ENCODE results near the gene BARD1. TPM values are rescaled to one million over a fixed set of nuclear protein-coding genes. Genes with fewer than 3 reads are reported as not detected.

Gene BARD1
- total and polyA plus RNA-seq, 2 of the 13 experiments (the other 11 are each of a cell fraction or from before 2014, with no cell fraction given), result 5.3 to 30.4 TPM

GRCh38 chr2:214808981-214809750 lies at the start of gene BARD1 (continued):
- TF ChIP-seq ZNF280D (CRISPR knock-in tag; IDR thresholded peaks at IDR 0.05) (no peak; the same call in 1 of the 2 replicates), CHCHD3 (CRISPR knock-in tag; IDR thresholded peaks at IDR 0.05) (peak; percentile 90; the same call in 1 of the 2 replicates), ZNF343 (CRISPR knock-in tag; IDR thresholded peaks at IDR 0.05) (no peak), ZNF780A (CRISPR knock-in tag; IDR thresholded peaks at IDR 0.05) (0 out of 2 replicates have a peak, but pooled peaks have one; percentile 67), TSC22D2 (CRISPR knock-in tag; IDR thresholded peaks at IDR 0.05; ENCODE audit: borderline replicate concordance) (no peak), KDM5B (CRISPR knock-in tag; IDR thresholded peaks at IDR 0.05; ENCODE audit: borderline replicate concordance) (no peak; the same call in 1 of the 2 replicates), ARNT2 (CRISPR knock-in tag; IDR thresholded peaks at IDR 0.05; ENCODE audit: low read depth) (peak; percentile 59), STAT5B (CRISPR knock-in tag; IDR thresholded peaks at IDR 0.05) (no peak), DNMT3B (CRISPR knock-in tag; conservative IDR thresholded peaks at IDR 0.05) (no peak), NFYC (CRISPR knock-in tag; IDR thresholded peaks at IDR 0.05) (no peak; the same call in 1 of the 2 replicates), MED8 (CRISPR knock-in tag; IDR thresholded peaks at IDR 0.05; ENCODE audit: insufficient replicate concordance) (no peak), SP140L (CRISPR knock-in tag; IDR thresholded peaks at IDR 0.05; ENCODE audit: borderline replicate concordance) (no peak), ZNF737 (CRISPR knock-in tag; IDR thresholded peaks at IDR 0.05; ENCODE audit: borderline replicate concordance) (no peak; the same call in 1 of the 2 replicates), ZNF646 (CRISPR knock-in tag; IDR thresholded peaks at IDR 0.05) (no peak), CEBPB (IDR thresholded peaks at IDR 0.05; ENCODE audit: borderline replicate concordance, low read depth, low read length) (no peak)
- TF ChIP-seq, protein P1, sequence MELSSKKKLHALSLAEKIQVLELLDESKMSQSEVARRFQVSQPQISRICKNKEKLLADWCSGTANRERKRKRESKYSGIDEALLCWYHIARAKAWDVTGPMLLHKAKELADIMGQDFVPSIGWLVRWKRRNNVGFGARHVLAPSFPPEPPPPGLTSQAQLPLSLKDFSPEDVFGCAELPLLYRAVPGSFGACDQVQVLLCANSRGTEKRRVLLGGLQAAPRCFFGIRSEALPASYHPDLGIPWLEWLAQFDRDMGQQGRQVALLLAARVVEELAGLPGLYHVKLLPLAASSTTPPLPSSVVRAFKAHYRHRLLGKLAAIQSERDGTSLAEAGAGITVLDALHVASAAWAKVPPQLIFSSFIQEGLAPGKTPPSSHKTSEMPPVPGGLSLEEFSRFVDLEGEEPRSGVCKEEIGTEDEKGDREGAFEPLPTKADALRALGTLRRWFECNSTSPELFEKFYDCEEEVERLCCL (CRISPR knock-in tag; IDR thresholded peaks at IDR 0.05; ENCODE audit: borderline replicate concordance), result peak; percentile 22; the same call in 1 of the 2 replicates
- TF ChIP-seq, protein P2, sequence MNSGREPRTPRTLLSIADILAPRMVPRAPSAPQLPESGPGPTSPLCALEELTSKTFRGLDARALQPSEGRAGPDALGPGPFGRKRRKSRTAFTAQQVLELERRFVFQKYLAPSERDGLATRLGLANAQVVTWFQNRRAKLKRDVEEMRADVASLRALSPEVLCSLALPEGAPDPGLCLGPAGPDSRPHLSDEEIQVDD (CRISPR knock-in tag; IDR thresholded peaks at IDR 0.05; ENCODE audit: borderline replicate concordance), result no peak; the same call in 1 of the 2 replicates
